ENCODE measurements around the gene SSBP3.

GRCh38 chr1:54335755-54336108, 70.5 kb downstream of the SSBP3 start:
- TF ChIP-seq, protein P1, sequence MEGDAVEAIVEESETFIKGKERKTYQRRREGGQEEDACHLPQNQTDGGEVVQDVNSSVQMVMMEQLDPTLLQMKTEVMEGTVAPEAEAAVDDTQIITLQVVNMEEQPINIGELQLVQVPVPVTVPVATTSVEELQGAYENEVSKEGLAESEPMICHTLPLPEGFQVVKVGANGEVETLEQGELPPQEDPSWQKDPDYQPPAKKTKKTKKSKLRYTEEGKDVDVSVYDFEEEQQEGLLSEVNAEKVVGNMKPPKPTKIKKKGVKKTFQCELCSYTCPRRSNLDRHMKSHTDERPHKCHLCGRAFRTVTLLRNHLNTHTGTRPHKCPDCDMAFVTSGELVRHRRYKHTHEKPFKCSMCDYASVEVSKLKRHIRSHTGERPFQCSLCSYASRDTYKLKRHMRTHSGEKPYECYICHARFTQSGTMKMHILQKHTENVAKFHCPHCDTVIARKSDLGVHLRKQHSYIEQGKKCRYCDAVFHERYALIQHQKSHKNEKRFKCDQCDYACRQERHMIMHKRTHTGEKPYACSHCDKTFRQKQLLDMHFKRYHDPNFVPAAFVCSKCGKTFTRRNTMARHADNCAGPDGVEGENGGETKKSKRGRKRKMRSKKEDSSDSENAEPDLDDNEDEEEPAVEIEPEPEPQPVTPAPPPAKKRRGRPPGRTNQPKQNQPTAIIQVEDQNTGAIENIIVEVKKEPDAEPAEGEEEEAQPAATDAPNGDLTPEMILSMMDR (IDR thresholded peaks at IDR 0.05) = no peak
- no peak for TF ChIP-seq ZFX (IDR thresholded peaks at IDR 0.05; ENCODE audit: borderline replicate concordance)
